ENCODE results near the gene PITPNC1.

DNA sequence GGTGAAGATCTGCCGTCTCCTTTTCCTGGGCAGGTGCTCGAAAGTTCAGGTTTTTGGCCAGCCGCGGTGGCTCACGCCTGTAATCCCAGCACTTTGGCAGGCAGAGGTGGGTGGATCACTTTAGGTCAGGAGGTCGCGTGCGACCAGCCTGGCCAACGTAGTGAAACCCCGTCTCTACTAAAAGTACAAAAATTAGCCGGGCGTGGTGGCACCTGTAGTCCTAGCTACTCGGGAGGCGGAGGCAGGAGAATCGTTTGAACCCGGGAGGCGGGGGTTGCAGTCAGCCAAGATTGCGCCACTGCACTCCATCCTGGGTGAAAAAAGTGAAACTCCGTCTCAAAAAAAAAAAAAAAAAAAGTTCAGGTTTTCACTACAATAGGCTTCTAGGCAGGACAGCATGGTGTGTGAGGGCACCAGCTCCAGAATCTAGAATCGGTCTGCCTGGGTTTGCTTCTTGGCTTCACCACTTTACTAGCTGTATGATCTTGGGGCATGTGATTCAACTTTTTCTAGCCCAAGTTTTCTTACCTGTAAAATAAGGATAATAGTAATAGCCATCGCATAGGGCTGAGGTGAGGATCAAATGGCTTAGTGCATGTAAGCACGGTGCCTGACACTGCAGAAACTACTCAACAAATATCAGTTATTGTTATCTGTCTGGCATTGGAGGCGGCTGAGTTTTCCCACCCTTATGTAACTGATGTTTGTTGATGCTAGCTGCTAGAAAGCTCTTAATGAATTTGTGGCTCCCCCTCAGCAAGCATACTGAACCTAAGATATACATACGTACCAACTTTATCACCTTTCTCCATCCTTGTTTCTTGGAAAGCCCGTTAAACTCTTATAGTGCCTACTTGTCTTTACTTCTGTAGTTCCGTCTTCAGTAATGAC lies 12.0 kb upstream of the PITPNC1 start:
- TF ChIP-seq, protein P1, sequence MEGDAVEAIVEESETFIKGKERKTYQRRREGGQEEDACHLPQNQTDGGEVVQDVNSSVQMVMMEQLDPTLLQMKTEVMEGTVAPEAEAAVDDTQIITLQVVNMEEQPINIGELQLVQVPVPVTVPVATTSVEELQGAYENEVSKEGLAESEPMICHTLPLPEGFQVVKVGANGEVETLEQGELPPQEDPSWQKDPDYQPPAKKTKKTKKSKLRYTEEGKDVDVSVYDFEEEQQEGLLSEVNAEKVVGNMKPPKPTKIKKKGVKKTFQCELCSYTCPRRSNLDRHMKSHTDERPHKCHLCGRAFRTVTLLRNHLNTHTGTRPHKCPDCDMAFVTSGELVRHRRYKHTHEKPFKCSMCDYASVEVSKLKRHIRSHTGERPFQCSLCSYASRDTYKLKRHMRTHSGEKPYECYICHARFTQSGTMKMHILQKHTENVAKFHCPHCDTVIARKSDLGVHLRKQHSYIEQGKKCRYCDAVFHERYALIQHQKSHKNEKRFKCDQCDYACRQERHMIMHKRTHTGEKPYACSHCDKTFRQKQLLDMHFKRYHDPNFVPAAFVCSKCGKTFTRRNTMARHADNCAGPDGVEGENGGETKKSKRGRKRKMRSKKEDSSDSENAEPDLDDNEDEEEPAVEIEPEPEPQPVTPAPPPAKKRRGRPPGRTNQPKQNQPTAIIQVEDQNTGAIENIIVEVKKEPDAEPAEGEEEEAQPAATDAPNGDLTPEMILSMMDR (IDR thresholded peaks at IDR 0.05): no peak
- TF ChIP-seq, protein P2, sequence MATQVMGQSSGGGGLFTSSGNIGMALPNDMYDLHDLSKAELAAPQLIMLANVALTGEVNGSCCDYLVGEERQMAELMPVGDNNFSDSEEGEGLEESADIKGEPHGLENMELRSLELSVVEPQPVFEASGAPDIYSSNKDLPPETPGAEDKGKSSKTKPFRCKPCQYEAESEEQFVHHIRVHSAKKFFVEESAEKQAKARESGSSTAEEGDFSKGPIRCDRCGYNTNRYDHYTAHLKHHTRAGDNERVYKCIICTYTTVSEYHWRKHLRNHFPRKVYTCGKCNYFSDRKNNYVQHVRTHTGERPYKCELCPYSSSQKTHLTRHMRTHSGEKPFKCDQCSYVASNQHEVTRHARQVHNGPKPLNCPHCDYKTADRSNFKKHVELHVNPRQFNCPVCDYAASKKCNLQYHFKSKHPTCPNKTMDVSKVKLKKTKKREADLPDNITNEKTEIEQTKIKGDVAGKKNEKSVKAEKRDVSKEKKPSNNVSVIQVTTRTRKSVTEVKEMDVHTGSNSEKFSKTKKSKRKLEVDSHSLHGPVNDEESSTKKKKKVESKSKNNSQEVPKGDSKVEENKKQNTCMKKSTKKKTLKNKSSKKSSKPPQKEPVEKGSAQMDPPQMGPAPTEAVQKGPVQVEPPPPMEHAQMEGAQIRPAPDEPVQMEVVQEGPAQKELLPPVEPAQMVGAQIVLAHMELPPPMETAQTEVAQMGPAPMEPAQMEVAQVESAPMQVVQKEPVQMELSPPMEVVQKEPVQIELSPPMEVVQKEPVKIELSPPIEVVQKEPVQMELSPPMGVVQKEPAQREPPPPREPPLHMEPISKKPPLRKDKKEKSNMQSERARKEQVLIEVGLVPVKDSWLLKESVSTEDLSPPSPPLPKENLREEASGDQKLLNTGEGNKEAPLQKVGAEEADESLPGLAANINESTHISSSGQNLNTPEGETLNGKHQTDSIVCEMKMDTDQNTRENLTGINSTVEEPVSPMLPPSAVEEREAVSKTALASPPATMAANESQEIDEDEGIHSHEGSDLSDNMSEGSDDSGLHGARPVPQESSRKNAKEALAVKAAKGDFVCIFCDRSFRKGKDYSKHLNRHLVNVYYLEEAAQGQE (IDR thresholded peaks at IDR 0.05; ENCODE audit: insufficient read depth in 1 of 2, low read depth in 2 of 2, low read length in 1 of 2): no peak
- no peak for TF ChIP-seq SIN3A (IDR thresholded peaks at IDR 0.05; ENCODE audit: borderline replicate concordance, insufficient read depth, low read depth, low read length)

All from Panc1 (cell line).